Glutamatergic neuron (in vitro differentiated cells): ENCODE measurements around the gene NOSTRIN. TPM values are rescaled to one million over a fixed set of nuclear protein-coding genes. Genes with fewer than 3 reads are reported as not detected.
"Not testable (repeated sequence)": the region's sequence is repeated elsewhere in the genome, so short reads cannot be mapped to it uniquely, and the experiment has no call there.

Experiments used
- DNase-seq: peaks from one replicate; pipeline ENCODE4 v3.0.0; 2022
- H3K27ac Mint-ChIP-seq: one replicate; pipeline ENCODE4 v1.8.0; 2020; ENCODE audit warnings: mild to moderate bottlenecking, mixed read lengths, inconsistent platforms; ENCODE audit not compliant: unreplicated experiment
- H3K27me3 Mint-ChIP-seq: one replicate; pipeline ENCODE4 v1.8.0; 2020; ENCODE audit warnings: mild to moderate bottlenecking, moderate library complexity, mixed read lengths, inconsistent platforms; ENCODE audit not compliant: unreplicated experiment
- H3K36me3 Mint-ChIP-seq: one replicate; pipeline ENCODE4 v1.8.0; 2020; ENCODE audit warnings: mild to moderate bottlenecking, mixed read lengths, inconsistent platforms; ENCODE audit not compliant: unreplicated experiment
- H3K4me1 Mint-ChIP-seq: one replicate; pipeline ENCODE4 v1.8.0; 2020; ENCODE audit warnings: mild to moderate bottlenecking, low read depth, mixed read lengths, inconsistent platforms; ENCODE audit not compliant: unreplicated experiment
- H3K4me3 Mint-ChIP-seq: one replicate; pipeline ENCODE4 v1.8.0; 2020; ENCODE audit warnings: mild to moderate bottlenecking, mixed read lengths, inconsistent platforms; ENCODE audit not compliant: unreplicated experiment
- H3K9me3 Mint-ChIP-seq: one replicate; pipeline ENCODE4 v1.8.0; 2020; ENCODE audit warnings: mild to moderate bottlenecking, moderate library complexity, mixed read lengths, inconsistent platforms; ENCODE audit not compliant: unreplicated experiment
- CTCF ChIP-seq: fragments of 200-600 bp; sonication (generic); IDR thresholded peaks from one replicate; pipeline ENCODE4 v1.5.0; 2021; ENCODE audit not compliant: partially characterized antibody, unreplicated experiment
- total RNA-seq: library from RNA; stranded (reverse); fragmentation: NEBNext Ultra II Directional; extraction: Animal tissue kit (Norgen Biotek cat#: 25700); gene quantifications from one replicate; pipeline ENCODE4 v1.2.1, GENCODE V29; 2021; ENCODE audit not compliant: unreplicated experiment

NOSTRIN gene
- total RNA-seq, 1 donor from 2014 or later, result not detected

- Mint-ChIP-seq H3K27me3 (peaks cover 5% of the 10 kb centered on the region), H3K4me1 (no peaks in the 10 kb centered on the region), H3K27ac (no peak overlapping the region), H3K4me3 (no peak overlapping the region), H3K9me3 (peaks cover 3% of the 10 kb centered on the region), H3K36me3 (peaks cover 3% of the 10 kb centered on the region)
- no peak for TF ChIP-seq CTCF
- no peak for DNase-seq
These were observed 12.7 kb upstream of the NOSTRIN start for GRCh38 chr2:168789776-168790175.

GRCh38 chr2:168790226-168790902 is 12.1 kb upstream of the NOSTRIN start:
- H3K36me3 Mint-ChIP-seq, result peaks cover 3% of the 10 kb centered on the region
- no peak for DNase-seq
- no peak overlapping the region for H3K27ac Mint-ChIP-seq
- H3K9me3 Mint-ChIP-seq, result peaks cover 3% of the 10 kb centered on the region
- H3K4me3 Mint-ChIP-seq, result no peak overlapping the region
- TF ChIP-seq CTCF, result no peak
- no peaks in the 10 kb centered on the region for H3K4me1 Mint-ChIP-seq
- H3K27me3 Mint-ChIP-seq, result peaks cover 5% of the 10 kb centered on the region

GRCh38 chr2:168791140-168791539 is 11.3 kb upstream of the NOSTRIN start:
- not testable (repeated sequence) for H3K27ac Mint-ChIP-seq, H3K4me1 Mint-ChIP-seq, H3K27me3 Mint-ChIP-seq, DNase-seq, H3K9me3 Mint-ChIP-seq, H3K4me3 Mint-ChIP-seq, H3K36me3 Mint-ChIP-seq

DNA sequence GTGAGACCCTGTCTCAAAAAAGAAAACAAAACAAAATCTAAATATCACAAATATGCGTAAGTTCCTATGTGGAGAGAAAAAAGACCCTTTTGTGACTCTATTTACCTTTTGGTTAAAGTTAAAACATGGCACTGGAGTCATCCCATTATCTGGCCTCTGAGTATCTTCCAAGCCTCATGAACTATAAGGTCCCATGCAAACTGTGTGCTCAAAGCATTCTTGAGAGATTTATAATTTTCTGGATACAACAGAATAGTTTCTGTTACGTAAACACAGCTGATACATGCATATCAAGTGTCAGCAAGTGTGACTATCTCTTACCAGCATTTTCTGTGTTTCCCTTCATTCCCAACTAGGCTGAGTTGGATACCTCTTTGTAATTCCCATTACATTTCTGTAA is 8.8 kb upstream of the NOSTRIN start:
- Mint-ChIP-seq H3K4me3 (no peak overlapping the region), H3K9me3 (no peaks in the 10 kb centered on the region), H3K4me1 (no peaks in the 10 kb centered on the region), H3K36me3 (no peaks in the 10 kb centered on the region), H3K27ac (no peak overlapping the region), H3K27me3 (no peaks in the 10 kb centered on the region)
- no peak for TF ChIP-seq CTCF
- no peak for DNase-seq

DNA sequence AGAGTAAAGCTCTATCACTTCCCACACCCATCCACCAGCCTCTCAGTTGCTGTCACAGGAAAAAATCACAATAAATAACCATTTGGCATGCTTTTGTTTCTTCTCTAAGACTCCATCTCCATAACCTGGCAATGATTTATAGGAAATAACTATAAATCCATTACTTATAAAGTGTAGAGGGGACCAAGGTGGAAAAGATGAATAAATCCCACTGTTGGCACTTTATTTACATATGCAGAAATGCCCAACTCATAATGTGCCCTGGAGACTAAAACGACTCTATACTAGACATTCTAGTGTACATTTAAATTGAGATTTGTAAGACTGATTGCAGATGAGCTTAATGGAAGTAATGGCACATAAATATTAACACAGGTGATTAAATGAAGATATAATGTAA is 7.5 kb upstream of the NOSTRIN start:
- Mint-ChIP-seq H3K4me1 (no peaks in the 10 kb centered on the region), H3K36me3 (no peaks in the 10 kb centered on the region), H3K27ac (no peak overlapping the region), H3K27me3 (peaks cover 4% of the 10 kb centered on the region), H3K4me3 (no peak overlapping the region), H3K9me3 (no peaks in the 10 kb centered on the region)
- no peak for TF ChIP-seq CTCF
- no peak for DNase-seq
